HG03558 (cell line): ENCODE results near the gene PM20D2.

Experiments used
- ATAC-seq: cut with Tn5 transposase; IDR thresholded peaks from one replicate; pipeline ENCODE4 v1.9.1; 2021; ENCODE audit warnings: moderate number of reproducible peaks; ENCODE audit not compliant: unreplicated experiment; ENCODE audit errors: extremely low read depth

The PM20D2 gene

GRCh38 chr6:89144354-89144906 is 1.4 kb upstream of the PM20D2 start:
- ATAC-seq: no peak

DNA sequence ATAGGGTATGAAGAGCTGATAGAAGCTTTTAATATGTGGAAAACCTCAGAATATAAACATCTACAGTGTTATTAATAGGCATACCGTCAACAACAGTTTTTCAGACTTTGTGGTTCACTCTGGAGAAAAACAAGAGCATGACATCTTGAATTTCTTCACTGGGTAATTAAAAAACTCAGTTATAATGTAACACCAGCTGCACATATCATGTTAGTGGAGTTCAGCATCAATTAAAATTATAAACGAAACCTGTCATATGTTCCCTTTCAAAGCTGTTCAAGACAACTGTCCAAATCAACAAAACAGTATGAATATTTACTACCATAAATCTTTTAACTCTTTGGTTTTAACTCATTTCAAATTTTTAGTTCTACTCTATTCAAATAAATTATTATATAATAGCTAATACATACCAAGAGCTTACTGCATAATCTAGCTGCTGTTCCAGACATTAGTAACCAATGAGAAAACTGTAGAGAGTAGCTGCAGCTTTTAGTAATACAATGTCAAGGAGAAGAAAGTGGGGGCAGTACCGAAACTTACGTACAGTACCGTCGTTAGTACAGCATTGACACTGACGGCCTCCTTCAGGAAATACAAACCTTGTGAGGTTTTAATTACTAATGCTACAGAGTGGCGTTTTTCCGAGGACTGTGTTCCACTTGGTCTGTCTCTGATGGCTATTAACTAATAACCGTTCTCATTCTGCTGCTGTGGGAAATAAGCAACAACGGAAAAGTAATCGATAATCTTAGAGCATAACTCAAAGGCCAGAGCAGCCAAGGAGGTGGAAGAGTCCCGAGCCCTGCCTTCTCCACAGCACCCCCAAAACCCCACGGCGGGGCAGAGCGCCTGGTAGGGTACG is 532 bp upstream of the PM20D2 start:
- peak; percentile 30 for ATAC-seq

DNA sequence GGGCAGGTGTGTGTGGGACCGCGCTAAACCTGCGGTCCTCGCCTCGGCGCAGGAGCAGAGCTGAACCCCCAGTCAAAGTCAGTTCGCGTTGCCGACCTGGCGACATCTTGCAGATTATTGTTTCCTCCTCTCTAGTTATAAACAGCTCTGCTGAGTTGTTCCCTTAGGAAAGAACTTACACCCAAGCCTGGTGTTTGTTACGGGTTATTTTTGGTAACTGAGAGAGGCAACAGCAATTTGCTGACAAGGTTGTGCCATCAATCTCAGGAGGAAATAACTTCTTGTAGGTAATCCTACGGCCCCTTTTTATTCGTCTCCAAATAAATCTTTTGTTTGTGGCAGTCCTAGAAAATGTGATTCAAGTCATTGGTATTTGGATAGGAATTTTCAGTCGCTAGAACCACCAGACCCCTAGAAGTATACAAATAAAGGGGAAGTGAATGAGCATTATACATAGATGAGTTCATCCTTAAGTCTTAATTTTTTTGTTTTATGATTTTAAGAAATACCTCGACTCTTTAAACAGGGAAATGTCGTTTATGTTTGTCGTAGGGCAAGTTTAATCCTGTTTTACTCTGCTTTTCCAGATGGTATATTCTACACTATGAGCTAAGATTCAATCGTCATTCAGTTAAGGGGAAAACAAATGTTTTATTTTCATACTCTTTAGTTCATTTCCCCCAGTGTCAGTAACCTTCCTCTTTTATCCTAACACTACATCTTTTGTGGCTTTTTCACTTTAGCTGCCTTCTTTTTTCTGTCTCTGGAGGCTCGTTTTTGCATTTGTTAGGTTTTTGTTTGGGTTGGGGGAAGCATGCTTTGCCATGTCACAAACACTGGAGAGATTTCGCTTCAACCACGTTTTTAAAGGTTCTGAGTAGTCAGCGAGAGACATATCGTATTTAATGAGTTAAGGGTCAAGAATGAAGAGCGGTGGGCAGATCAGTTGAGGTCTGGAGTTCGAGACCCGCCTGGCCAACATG is 1.2 kb downstream of the PM20D2 start:
- ATAC-seq: peak; percentile 23

- ATAC-seq: no peak
Measured at GRCh38 chr6:89148016-89148750, 2.3 kb downstream of the PM20D2 start.

- no peak for ATAC-seq
Measured at GRCh38 chr6:89154131-89154530, 8.3 kb downstream of the PM20D2 start.

GRCh38 chr6:89160331-89161092 is 14.7 kb downstream of the PM20D2 start:
- no peak for ATAC-seq

DNA sequence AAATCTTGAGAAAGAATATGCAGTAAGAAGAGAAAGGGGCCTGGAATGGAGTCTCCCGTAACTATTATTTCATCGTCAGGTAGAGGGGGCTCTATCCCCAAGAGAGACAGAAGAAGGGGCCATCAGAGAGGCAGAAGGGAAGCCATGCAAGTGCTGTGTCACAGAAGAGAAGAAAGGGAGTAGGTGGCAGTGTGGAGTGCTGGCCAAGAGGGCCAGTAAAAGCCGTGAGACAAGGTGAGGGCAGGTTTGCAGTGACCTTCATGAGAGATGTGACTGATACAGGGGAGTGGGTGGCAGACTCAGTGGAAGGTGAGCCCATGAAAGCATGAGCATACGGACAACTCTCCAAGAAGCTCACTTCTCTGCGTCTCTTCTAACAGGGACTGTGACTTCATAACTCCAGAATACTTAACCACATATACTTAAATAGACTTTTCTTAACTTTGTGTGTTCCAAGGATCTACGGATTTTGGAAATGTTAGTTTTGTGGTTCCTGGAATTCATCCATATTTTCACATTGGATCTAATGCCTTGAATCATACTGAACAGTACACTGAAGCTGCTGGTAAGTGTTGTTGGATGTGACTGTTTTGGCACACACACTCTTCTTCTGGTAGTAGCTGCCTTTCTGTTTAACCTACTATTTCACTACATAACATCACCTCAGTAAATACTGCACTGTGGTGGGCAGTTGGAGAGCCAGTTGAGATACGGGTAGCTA is 15.6 kb downstream of the PM20D2 start:
- ATAC-seq: no peak

- no peak for ATAC-seq
Measured at GRCh38 chr6:89162047-89162371, 16.2 kb downstream of the PM20D2 start.

- ATAC-seq: no peak
Measured at GRCh38 chr6:89172131-89172530, 26.3 kb downstream of the PM20D2 start.

- ATAC-seq: no peak
Measured at GRCh38 chr6:89173634-89174033, 27.8 kb downstream of the PM20D2 start.

DNA sequence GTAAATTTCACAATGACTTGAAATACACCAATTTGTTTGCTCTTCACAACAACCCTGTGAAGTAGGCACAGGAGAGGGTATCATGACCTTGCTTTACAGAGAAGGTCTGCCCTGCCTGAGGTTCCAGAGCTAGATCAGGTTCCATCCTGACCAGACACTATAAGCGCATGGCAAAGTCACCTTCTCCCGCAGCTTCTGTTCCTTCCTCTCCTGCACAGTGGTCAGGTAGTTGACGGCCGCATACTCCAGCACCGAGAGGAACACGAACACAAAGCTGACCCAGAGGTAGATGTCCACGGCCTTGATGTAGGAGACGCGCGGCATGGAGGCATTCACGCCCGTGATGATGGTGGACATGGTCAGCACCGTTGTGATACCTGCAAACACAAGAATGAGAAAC is 34.3 kb downstream of the PM20D2 start:
- ATAC-seq: no peak

DNA sequence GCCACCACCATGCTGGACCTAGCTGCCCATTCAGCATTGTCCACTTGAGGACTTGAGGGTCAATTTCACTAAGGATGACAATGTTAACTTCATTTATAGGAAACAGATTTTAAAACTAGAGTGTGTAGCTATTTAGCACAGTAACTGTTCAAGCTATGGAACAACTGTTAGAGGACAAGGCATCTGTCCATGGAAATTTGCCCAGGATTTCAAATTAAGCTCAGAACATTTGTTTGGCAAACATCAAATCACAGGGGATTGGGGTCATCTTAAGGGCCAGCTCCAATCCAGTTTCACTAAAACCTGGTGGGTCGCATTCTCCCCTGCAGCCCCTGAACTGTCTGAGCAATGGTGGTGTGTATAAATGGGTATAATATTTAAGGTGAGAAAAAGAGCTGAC is 35.1 kb downstream of the PM20D2 start:
- no peak for ATAC-seq

DNA sequence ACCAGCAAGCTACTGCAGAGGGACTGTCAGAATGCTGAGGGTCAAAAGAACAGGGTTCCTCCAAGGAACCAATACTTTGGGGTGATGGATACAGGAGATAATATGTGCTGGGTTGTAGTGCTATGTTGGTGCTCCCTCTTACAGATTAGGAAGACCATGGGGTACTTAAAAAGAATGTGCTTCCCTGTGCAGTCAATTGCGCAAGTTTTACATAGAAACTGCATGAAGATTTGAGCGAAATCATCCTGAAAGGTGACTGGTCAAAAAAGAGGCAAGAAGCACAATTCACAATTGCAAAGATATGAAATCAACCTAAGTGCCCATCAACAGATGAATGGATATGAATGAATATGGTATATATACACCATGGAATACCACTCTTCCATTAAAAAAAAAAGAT is 37.4 kb downstream of the PM20D2 start:
- ATAC-seq: no peak

GRCh38 chr6:89184344-89184743 is 38.5 kb downstream of the PM20D2 start:
- ATAC-seq: no peak

- ATAC-seq: no peak
Measured at GRCh38 chr6:89186762-89187161, 40.9 kb downstream of the PM20D2 start.

GRCh38 chr6:89187504-89187903 is 41.6 kb downstream of the PM20D2 start:
- no peak for ATAC-seq

DNA sequence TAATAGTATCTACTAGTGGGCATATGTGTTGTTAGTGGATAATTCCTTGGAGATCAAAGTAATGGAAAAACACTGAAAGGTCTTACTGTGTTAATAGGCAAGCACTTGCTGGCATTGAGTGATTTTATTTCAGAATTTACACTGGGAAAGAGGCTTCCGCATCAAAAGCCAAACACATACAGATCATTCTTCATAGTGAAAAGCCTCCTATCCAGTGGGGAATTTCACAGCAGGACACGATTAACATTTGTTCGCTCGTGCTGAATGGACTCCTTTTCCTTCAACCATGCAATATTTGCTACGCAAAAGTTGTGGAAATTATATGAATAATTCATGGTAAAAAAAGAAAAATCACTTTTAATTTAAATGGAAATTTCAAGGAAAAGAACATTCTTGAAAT is 44.9 kb downstream of the PM20D2 start:
- ATAC-seq: no peak

- no peak for ATAC-seq
Measured at GRCh38 chr6:89194559-89194958, 48.7 kb downstream of the PM20D2 start.

GRCh38 chr6:89197141-89197540 is 51.3 kb downstream of the PM20D2 start:
- no peak for ATAC-seq
